HG03025 (cell line): ENCODE results near the gene HK1.
"Not testable (repeated sequence)": the region's sequence is repeated elsewhere in the genome, so short reads cannot be mapped to it uniquely, and the experiment has no call there.

ENCODE experiments used
- ATAC-seq: cut with Tn5 transposase; IDR thresholded peaks from one replicate; pipeline ENCODE4 v1.9.1; 2021; ENCODE audit warnings: mild to moderate bottlenecking, moderate library complexity; ENCODE audit not compliant: unreplicated experiment, low FRiP score

Gene HK1

GRCh38 chr10:69278446-69278963 lies at the start of gene HK1:
TSS of gene HK1 (plus strand) at chr10:69278496.
- no peak for ATAC-seq

GRCh38 chr10:69229616-69229916 lies 48.7 kb upstream of the HK1 start:
- ATAC-seq = no peak

- ATAC-seq = no peak
Observed at GRCh38 chr10:69230128-69230527, 48.2 kb upstream of the HK1 start.

GRCh38 chr10:69232252-69232651 lies 46.0 kb upstream of the HK1 start:
- no peak for ATAC-seq

- no peak for ATAC-seq
Observed at GRCh38 chr10:69232736-69233480, 45.4 kb upstream of the HK1 start.

- no peak for ATAC-seq
Observed at GRCh38 chr10:69234447-69234846, 43.8 kb upstream of the HK1 start.

- ATAC-seq = no peak
Observed at GRCh38 chr10:69237528-69238159, 40.7 kb upstream of the HK1 start.

- no peak for ATAC-seq
Observed at GRCh38 chr10:69239136-69239535, 39.2 kb upstream of the HK1 start.

GRCh38 chr10:69239816-69240434 lies 38.4 kb upstream of the HK1 start:
- no peak for ATAC-seq

GRCh38 chr10:69240455-69240854 lies 37.8 kb upstream of the HK1 start:
- ATAC-seq = no peak

- no peak for ATAC-seq
Observed at GRCh38 chr10:69241575-69241974, 36.7 kb upstream of the HK1 start.

GRCh38 chr10:69242040-69242851 lies 36.0 kb upstream of the HK1 start:
- ATAC-seq = no peak

GRCh38 chr10:69242852-69243212 lies 35.5 kb upstream of the HK1 start:
- no peak for ATAC-seq

- ATAC-seq = no peak
Observed at GRCh38 chr10:69243817-69244216, 34.5 kb upstream of the HK1 start.

GRCh38 chr10:69246036-69246435 lies 32.3 kb upstream of the HK1 start:
- no peak for ATAC-seq

- ATAC-seq = no peak
Observed at GRCh38 chr10:69246581-69247312, 31.5 kb upstream of the HK1 start.

GRCh38 chr10:69247313-69247710 lies 31.0 kb upstream of the HK1 start:
- ATAC-seq = no peak

- no peak for ATAC-seq
Observed at GRCh38 chr10:69248117-69248730, 30.1 kb upstream of the HK1 start.

- no peak for ATAC-seq
Observed at GRCh38 chr10:69250041-69250440, 28.3 kb upstream of the HK1 start.

- ATAC-seq = not testable (repeated sequence)
Observed at GRCh38 chr10:69251417-69251816, 26.9 kb upstream of the HK1 start.
